GM12864 (cell line): ENCODE measurements around the gene AGAP3.

Source experiments
- DNase-seq: peaks from one replicate; pipeline ENCODE4 v3.0.0-alpha.2; 2011; ENCODE audit warnings: low read depth
- H3K4me3 ChIP-seq: 2 replicates; pipeline ENCODE4 v1.5.1; 2011; ENCODE audit warnings: mild to moderate bottlenecking, low read depth, low read length, control low read depth
- TF ChIP-seq, protein P1 (sequence below): IDR thresholded peaks from 2 replicates; pipeline ENCODE4 v1.5.1; 2011; ENCODE audit warnings: low read depth, mild to moderate bottlenecking, moderate library complexity, low read length, control low read depth, inconsistent platforms; ENCODE audit errors: missing control alignments

Gene AGAP3

DNA sequence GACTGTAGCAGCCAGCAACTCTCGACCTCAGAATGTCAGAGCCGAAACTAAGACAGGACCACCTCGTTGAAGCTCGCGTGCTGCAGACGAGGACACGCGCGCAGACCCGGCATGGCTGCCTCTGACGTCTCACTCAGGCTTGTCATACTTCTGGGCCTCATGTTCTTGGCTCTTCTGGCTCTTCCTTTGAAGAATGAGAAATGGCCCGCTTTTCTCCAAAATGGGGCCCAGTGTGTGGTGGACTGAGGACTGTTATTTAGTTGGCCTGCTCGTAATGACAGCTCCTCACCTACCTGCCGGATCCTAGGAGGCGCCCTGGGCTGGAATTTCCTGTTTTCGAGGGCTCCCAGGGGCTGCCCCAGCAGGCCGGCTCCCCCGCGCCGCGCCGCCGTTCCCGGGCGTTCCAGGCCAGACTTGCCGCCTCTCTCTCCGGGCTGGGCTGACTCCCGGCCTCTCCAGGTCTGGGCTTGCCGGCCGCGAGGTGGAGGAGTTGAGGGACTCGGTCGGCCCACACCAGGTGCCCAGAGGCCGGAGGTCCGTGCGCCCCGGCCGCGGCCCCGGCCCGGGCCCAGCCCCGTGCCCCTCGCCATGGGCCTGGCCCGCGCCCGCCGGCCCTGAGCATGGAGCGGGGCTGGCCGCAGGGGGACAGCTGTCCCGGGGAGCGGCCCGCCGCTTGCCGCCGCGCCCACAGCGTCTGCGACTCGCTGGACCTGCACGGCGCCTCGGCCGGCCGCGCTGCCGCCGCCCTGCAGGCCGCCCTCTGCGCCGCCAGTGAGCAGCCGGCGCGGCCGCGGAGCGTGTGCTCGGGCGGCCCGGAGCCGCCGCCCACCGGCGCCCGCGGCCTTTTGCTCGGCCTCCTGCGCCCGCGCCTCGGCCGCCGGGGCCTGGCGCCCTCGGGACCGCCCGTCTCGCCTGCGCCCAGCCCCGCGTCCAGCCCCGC is 28.1 kb downstream of the AGAP3 start:
- DNase-seq, result no peak
- no peak overlapping the region; the same call in 1 of the 2 replicates for H3K4me3 ChIP-seq
- TF ChIP-seq, protein P1, sequence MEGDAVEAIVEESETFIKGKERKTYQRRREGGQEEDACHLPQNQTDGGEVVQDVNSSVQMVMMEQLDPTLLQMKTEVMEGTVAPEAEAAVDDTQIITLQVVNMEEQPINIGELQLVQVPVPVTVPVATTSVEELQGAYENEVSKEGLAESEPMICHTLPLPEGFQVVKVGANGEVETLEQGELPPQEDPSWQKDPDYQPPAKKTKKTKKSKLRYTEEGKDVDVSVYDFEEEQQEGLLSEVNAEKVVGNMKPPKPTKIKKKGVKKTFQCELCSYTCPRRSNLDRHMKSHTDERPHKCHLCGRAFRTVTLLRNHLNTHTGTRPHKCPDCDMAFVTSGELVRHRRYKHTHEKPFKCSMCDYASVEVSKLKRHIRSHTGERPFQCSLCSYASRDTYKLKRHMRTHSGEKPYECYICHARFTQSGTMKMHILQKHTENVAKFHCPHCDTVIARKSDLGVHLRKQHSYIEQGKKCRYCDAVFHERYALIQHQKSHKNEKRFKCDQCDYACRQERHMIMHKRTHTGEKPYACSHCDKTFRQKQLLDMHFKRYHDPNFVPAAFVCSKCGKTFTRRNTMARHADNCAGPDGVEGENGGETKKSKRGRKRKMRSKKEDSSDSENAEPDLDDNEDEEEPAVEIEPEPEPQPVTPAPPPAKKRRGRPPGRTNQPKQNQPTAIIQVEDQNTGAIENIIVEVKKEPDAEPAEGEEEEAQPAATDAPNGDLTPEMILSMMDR, result no peak

DNA sequence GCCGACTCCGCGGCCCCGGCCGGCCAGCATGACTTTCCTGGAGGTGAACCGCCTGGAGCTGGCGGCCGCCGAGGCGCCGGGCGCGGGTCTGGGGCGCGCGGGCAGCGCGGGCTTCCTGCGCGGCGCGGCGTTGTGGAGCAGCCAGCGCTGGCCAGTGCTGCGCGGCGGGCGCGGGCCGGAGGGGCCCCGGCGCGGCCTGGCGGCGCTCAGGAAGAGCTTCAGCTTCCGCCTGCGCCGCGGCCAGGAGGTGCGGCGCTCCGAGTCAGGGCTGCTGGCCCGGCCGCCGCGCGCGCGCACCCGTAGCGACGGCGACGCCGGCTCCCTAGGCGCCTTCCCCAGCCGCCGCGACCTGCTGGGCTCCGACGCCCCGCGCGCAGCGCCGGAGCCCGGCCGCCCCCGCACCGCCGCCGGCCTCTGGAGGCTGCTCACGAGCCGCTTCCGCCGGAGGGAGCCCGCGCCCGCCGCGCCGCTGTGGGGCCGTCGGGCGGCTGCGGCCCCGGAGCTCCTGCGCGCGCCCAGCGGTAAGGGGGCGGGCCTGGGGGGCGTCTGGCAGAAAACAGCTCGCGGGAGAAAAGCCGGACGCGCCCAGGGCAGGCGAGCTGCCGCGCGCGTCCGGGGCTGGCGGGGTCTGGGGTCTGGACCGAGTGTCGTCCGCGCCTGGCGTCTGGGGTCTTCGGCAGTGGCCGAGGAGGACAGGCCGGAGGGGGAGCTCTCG is 29.0 kb downstream of the AGAP3 start:
- H3K4me3 ChIP-seq, result no peak overlapping the region; the same call in 1 of the 2 replicates
- no peak for DNase-seq
- TF ChIP-seq, protein P1, result no peak

DNA sequence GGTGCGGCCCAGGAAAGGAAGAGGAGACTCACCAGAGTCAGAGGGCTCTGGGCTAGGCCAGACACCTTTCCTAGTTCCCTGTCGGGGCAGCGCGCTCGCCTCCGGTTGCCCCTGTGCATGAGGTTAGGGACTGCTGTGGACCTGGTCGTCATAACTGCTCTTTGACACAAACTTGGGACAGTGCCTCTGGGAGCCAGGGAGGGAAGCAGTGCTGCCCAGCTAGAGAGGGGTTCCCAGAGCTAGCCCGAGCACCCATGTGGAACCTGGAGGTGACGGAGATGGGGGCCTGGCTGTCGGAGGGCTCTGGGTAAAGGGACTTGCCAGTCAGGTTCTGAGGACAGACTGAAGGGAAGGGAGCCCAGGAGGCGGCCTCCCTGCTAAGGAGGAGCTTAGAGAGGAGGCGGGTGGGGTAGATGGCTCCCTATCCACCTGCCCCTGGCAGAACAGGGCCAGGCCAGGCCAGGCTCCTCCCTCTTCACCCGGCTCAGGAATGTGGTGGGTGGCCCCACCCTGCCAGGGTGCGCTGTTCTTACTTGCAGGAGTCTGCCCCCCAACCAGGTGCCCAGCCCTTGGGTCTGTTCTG is 29.7 kb downstream of the AGAP3 start:
- no peak overlapping the region for H3K4me3 ChIP-seq
- TF ChIP-seq, protein P1, result no peak
- DNase-seq, result no peak

DNA sequence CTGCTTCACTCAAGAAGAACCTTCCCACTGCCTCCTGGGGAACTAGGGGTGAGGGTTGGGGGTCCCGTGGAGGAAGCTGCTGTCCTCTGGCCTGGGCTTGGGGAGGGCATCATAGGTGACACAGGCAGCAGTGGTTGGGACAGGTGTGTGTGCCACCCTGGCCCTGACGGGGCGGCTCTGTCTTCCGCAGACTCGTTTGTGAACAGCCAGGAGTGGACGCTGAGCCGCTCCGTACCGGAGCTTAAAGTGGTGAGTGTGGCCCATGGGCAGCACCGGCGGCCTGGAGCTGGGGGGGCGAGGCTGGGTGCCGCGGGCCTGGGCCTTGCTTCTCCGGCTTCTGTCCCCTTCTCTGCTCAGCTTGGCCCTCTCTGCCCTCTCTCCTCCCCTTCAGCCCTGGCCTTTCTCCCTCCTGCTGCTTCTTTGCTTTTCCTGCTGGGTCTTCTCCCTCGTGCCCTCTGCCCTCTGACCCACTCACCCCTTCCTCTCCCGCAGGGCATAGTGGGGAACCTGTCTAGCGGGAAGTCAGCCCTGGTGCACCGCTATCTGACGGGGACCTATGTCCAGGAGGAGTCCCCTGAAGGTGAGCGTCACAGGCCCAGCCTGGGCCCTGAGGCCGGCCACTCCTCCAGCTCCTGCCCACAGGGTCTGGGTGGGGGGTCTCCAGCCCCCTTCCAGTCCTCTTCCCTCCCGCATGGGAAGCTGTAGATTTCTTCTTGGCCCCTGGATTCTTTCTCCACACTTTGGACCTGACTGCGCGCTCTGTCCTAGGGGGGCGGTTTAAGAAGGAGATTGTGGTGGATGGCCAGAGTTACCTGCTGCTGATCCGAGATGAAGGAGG is 30.5 kb downstream of the AGAP3 start:
- TF ChIP-seq, protein P1, result no peak
- DNase-seq, result no peak
- H3K4me3 ChIP-seq, result no peak overlapping the region

DNA sequence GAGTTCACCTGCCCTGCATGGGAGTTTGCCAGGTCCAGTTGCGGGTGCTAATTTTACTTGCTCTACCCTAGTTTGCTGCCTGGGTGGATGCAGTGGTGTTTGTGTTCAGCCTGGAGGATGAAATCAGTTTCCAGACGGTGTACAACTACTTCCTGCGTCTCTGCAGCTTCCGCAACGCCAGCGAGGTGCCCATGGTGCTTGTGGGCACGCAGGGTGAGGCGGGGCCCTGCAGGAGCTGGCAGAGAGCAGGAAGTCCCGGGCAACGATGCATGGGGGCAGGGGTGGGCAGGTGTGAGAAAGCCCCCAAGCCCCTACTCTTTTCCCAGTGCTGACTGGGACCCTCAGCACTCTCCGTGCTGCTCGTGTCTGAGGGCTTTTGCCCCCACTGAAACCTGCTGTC is 31.3 kb downstream of the AGAP3 start:
- DNase-seq, result no peak
- TF ChIP-seq, protein P1, result no peak
- no peak overlapping the region for H3K4me3 ChIP-seq
